Measurements from ENCODE around the gene BCL11B.

GRCh38 chr14:99192028-99192621 lies 79.9 kb downstream of the BCL11B start:
- TF ChIP-seq CTCF (IDR thresholded peaks at IDR 0.05; ENCODE audit: insufficient read depth, low read length, poor library complexity, severe bottlenecking), result no peak
- no peak for TF ChIP-seq EZH2phosphoT487 (conservative IDR thresholded peaks at IDR 0.05; ENCODE audit: low read length)

Data from SU-DHL-6 (cell line).